Vagina (tissue), 2 donors: ENCODE results near the gene RAB11FIP4.

ENCODE experiments used
- POLR2A ChIP-seq, 2 donors: fragments of 450-650 bp; IDR thresholded peaks; one replicate each; pipeline ENCODE4 v1.6.1; 2017; ENCODE audit warnings: antibody characterized with exemption in 2 of 2, mild to moderate bottlenecking in 2 of 2, moderate library complexity in 2 of 2
- TF ChIP-seq, protein P1 (sequence below), 3 experiments: fragments of 450-650 bp in 2 of 3; fragments of 200-600 bp in 1 of 3; sonication (generic) in 1 of 3; IDR thresholded peaks; one replicate each; pipeline ENCODE4 v1.5.1; 2017 to 2019; ENCODE audit warnings: antibody characterized with exemption in 3 of 3, mild to moderate bottlenecking in 2 of 3, moderate library complexity in 2 of 3

DNA sequence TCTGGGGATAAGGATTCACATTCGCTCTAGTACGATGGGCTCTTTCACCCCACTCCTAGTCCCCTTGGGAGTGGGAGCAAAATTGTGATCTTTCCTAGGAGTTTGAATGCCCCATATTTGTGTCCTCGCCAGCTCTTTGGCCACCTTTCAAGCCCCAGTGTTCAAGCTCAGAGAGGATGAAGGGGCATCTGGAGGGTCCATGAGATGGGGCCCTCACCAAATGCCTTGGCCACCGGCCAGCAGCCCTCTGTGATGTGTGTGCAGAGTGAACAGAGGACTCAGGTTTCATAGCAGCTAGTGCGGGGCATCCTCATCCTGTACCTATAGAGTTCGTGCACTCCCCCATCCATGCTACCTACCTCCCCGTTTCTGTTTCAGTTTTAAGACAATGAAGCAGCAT, 140.6 kb downstream of the RAB11FIP4 start:
- TF ChIP-seq, protein P1, sequence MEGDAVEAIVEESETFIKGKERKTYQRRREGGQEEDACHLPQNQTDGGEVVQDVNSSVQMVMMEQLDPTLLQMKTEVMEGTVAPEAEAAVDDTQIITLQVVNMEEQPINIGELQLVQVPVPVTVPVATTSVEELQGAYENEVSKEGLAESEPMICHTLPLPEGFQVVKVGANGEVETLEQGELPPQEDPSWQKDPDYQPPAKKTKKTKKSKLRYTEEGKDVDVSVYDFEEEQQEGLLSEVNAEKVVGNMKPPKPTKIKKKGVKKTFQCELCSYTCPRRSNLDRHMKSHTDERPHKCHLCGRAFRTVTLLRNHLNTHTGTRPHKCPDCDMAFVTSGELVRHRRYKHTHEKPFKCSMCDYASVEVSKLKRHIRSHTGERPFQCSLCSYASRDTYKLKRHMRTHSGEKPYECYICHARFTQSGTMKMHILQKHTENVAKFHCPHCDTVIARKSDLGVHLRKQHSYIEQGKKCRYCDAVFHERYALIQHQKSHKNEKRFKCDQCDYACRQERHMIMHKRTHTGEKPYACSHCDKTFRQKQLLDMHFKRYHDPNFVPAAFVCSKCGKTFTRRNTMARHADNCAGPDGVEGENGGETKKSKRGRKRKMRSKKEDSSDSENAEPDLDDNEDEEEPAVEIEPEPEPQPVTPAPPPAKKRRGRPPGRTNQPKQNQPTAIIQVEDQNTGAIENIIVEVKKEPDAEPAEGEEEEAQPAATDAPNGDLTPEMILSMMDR (IDR thresholded peaks at IDR 0.05) = no peak
- no peak for TF ChIP-seq POLR2A (IDR thresholded peaks at IDR 0.05)
